HG03159 (cell line): ENCODE measurements around the gene ANLN.
"Not testable (repeated sequence)": the region's sequence is repeated elsewhere in the genome, so short reads cannot be mapped to it uniquely, and the experiment has no call there.

Source experiments
- ATAC-seq: cut with Tn5 transposase; IDR thresholded peaks from one replicate; pipeline ENCODE4 v1.9.1; 2021; ENCODE audit warnings: mild to moderate bottlenecking, moderate library complexity; ENCODE audit not compliant: unreplicated experiment

ANLN gene

DNA sequence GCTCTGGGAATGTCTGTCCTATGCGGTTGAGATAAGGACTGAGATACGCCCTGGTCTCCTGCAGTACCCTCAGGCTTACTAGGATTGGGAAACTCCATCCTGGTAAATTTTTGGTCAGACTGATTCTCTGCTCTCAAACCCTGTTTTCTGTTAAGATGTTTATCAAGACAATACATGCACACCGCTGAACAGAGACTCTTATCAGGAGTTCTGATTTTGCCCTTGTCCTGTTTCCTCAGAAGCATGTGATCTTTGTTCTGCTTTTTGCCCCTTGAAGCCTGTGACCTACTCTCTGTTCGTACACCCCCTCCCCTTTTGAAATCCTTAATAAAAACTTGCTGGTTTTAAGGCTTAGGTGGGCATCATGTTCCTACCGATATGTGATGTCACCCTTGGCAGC is 76.3 kb downstream of the ANLN start:
- not testable (repeated sequence) for ATAC-seq

DNA sequence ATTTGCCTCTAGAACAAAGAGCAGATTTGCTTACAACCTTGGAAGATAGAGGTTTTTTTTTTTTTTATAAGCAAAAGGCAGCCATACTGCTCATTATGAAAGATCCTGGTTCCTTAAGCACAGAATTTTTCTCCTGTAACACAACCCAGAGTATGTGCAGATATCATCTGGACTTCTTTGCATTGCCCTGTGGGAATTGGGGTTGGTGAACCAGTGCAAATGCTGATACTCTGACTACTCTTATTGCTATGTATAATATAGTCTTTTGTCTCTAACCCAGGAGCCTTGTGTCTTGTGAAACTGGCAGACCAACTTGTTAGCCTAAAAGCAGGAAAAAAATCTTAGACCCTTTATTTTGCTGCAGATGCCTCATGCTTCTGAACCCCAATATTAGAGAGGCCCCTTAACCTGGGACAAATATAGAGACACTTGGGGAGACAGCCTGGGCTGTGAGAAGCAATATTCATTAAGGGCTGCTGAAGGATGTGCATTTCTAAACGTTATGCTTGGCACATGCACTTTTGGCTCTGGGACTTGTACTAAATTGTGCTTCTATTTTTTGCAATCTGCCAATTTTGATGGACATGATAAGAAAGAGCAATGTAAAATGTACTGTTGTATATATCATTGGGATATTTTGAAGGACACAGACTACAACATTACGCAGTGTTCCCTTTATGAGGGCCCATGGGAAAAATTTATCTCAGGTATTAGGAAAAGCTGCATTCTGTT is 78.9 kb downstream of the ANLN start:
- no peak for ATAC-seq

DNA sequence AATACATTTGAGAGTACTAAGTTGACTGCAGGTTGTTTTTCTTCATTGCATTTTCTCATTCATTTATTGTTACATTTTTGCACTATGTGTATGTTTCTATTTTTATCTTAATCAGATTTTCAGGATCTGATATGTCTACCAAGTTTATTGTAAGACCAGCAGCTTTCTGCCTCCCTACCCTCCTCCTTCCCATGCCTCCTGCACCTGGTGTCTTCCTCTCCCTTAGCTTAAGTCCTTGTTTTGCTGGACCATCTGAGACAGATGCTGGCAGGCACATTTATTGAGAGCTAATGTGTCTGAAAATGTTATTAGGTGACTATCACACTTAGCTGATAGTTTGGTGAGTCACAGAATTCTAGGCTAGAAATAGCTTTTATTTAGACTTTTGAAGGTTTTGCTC is 79.6 kb downstream of the ANLN start:
- ATAC-seq: no peak

DNA sequence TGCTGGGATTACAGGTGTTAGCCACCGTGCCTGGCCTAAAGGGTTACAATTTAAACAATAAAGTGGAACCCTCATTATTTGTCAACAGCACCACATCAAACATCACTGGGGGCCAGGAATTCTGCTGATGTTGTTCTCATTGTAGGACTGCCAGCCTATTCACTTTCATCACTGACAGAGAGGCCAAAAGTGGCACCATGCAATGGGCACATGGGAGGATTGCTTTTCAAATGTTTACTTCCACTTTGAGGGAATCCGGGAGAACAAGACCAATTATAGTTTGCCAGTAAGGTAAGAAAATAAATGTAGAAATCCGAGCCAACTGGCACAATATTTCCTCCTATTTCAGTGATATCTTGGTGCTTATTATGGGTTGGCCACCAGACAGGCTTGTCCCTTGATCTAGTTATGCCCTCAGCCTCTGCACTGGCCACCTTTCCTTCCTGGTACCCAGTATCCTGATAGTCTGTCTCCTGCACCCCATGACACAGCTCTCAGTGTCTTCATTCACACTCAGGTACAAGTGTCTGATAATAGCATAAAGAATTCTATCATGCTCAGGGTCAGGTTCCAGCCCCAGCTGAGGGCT is 82.6 kb downstream of the ANLN start:
- no peak for ATAC-seq

DNA sequence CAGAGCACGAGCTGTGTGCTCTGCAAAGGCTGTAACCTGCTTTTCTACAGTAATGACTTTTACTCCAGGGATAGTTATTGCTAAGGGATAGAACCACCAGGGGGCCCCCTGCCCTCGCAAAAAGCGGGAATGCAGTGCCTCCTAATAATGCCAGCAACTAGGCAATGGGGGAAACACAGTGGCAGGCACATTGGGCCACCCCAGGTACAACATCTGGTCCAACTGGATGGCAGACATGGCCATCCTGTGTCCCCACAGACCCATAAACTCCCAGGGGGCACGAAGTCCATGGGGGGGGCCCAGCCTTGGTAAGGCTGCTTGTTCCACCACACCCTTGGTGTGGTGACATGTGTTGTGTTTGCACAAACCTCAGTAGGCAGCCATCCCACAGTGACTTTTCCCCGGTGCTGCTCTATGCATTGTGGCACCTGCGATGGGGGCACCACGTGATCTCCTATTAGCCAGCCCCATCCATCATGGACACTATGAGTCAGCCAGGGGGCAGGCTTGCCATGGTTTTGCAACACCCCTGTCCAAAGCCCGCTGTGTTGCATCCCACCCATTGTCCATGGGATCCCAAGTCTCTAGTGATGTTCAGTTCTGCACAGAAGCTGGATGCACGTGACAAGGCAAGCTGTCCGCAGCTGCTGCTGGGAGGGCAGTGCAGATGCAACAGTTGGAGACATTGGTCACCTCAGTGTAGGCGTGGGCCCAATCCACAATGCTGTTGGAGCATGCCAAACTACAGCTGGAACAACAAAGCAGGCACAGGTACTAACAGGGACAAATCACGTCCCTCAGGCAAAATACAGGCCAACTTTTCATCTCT is 84.0 kb downstream of the ANLN start:
- no peak for ATAC-seq

DNA sequence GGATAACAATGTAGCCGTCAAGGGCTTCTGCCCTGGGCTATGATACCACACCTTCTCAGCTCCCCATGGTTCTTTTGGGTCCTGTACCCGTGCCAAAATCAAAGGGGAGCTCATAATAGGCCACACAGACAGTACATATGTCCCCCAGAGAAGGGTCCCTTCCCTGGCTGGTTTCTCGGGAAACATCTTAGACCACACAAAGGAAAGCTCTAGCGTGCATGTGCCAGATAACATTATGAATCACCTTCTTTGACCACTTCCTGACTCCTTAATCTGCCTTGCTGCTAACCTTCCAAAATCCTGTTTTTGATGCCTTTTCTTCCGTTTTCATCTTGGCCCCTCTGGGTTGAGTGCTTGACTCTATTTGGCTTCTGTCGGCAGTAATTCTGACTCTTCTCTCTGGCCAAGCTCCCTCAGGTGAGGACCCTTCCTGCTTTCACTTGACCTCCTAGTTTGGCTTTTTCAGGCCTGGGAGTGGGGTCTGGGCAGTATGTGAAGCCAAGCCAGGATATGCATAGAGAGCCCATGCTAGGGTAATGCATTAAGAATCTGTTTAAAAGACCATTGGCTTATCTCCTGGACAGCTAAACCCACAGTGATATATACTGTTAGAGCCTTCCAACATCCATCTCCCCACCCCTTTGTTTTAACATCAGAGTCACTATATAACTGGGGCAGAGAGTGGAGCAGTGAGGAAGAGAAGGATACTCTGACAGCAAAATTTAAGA is 84.8 kb downstream of the ANLN start:
- ATAC-seq: no peak

DNA sequence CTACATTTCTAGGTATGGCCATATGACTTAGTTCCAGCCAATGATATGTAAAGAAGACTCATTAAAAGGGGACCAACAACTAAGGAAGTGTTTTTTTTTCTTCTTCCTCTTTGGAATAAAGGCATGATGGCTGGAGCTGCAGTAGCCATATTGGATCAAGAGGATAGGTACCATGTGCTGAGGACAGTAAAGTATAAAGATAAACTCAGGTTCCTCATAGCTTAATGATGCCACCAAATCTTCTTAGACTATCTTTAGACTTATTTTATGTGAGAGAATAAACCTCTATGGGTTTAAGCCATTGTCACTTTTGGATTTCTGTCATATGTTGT is 85.3 kb downstream of the ANLN start:
- no peak for ATAC-seq

DNA sequence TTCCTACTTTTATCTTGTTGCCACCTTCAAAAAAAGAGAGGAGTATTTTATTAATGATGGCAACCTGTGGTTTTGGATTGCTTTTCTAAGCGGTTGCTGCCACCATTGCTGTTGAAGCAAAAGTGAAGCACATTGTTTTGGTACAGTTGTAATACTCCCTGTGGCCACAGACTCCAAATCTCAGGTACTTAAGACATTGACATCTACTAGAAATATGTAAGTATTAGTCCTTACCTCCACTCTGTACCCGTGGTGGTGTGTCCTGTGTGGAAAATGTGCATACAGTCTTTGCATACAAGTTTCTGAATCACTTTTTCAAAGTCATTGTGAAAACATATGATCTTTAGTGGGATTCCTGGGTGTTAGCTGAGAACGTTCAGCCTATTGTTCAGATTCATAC is 85.7 kb downstream of the ANLN start:
- no peak for ATAC-seq

DNA sequence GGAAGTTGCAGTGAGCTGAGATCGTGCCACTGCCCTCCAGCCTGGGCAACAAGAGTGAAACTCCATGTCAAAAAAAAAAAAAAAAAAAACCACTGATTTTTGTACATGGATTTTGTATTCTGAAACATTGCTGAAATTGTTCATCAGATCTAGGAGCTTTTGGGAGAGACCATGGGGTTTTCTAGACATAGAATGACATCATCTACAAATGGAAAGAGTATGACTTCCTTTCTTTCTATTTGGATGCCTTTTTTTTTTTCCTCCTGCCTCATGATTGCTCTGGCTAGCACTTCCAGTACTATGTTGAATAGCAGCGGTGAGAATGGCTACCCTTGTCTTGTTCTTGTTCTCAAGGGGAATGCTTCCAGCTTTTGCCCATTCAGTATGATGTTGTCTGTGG is 89.1 kb downstream of the ANLN start:
- ATAC-seq: no peak

DNA sequence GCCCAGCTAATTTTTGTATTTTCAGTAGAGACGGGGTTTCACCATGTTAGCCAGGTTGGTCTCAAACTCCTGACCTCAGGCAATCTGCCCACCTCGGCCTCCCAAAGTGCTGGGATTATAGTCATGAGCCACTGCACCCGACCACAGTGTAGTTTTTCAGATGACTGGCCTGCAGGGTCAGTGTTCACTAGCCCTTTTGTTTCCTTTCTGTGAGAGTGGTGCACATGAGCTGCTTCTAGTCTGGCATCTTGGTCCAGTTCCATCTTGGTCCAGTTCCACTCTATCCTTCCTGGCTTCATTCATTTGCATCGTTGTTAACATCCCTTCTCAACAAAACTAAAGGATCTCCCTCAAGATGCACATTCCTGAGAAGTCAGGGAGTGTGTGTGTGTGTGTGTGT is 94.2 kb downstream of the ANLN start:
- ATAC-seq: not testable (repeated sequence)

DNA sequence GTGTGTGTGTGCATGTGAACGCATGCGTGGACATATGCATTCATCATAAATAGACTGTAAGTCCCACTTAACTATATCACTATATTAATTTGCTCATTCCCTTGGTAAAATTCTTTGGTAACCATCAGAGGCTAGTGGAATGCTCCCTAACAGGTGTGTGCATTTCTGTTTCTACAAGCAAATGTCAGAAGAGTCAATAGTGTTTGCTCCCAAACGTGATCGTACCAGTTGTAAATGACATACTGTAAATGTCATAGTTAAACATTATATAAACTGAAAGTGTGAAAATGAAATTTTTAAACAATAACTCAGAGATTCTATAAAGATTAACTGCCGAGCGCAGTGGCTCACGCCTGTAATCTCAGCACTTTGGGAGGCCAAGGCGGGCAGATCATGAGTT is 94.6 kb downstream of the ANLN start:
- no peak for ATAC-seq

DNA sequence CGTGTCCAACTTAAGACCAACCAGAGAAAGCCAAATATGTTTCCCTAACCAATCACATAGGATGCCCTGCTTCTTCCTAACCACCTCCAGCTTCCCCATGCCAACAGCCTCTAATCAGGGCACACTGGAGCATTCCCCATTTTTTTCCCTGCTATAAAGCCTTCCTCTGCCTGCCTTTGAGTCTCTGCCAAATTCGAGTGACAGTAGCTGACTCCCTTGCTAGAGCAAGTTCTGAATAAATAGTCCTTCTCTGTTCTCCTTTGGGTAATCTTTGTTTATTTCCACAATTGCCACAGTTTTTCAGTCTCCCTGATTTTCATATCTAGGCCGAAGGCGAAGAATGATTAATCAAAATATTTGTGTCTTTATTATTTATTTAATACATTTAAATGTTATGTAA is 96.7 kb downstream of the ANLN start:
- no peak for ATAC-seq

DNA sequence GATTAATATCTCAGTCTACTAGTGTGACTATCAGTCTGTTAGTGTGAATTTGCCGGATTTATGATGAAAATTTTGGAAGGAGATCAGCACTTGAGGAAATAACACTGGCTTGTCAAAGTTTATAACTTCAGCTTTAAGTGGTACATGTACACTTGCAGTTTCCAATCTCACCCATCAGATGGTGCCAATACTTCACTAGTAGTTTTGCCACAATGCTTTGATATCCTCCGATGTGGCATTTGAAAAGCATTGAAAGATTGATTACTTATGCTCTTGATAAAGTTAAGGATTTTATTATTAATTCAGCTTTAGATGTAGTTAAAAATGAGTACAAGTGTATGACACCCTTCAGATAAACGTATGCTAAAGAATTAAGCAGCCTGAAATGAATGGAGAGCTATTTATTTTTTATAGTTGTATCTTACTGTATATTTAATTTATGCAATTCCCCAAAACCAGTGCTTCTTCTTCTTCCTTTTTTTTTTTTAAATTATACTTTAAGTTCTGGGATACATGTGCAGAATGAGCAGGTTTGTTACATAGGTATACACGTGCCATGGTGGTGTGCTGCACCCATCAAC is 98.2 kb downstream of the ANLN start:
- no peak for ATAC-seq

DNA sequence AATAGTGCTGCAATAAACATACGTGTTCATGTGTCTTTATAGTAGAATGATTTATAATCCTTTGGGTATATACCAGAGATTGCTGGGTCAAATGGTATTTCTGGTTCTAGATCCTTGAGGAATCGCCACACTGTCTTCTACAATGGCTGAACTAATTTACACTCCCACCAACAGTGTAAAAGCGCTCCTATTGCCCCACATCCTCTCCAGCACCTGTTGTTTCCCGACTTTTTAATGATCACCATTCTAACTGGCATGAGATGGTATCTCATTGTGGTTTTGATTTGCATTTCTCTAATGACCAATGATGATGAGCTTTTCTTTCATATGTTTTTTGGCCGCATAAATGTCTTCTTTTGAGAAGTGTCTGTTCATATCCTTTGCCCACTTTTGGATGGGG is 99.0 kb downstream of the ANLN start:
- ATAC-seq: not testable (repeated sequence)

DNA sequence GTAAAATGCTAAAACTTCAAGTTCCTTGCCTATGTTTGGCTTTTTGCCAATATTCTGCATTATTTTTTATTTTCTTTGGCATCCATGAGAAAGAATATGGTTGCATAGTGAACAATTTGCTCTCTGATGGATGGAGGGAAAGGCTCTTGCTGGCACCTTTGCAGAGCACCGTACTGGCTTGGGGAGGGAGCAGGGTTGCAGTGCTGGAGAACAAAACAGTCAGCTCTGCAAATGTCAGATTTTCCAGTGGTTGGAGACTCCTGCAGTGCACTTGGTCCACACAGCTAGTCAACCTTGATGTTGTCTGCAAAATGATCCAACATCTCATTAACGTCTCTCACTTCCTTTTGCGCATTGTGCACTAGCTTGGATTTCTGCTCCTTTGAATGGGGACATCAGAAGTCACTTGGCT is 100.8 kb downstream of the ANLN start:
- no peak for ATAC-seq

DNA sequence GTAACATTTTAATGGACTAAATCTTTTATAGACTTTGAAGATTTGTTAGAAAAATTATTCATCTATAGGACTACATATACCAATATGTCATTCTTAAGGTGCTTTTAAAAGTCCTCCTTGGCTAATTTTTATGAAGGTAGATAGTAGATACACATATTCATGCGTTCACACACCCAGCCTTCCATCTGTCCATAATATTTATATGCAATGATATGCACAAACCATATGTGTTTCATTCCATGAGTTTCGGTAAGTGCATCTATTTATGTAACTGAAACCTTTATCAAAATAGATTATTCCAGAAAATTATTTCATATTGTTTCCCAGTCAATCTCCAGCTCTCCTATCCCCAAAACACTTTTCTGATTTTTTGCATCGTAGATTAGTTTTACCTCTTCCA is 101.7 kb downstream of the ANLN start:
- ATAC-seq: no peak

DNA sequence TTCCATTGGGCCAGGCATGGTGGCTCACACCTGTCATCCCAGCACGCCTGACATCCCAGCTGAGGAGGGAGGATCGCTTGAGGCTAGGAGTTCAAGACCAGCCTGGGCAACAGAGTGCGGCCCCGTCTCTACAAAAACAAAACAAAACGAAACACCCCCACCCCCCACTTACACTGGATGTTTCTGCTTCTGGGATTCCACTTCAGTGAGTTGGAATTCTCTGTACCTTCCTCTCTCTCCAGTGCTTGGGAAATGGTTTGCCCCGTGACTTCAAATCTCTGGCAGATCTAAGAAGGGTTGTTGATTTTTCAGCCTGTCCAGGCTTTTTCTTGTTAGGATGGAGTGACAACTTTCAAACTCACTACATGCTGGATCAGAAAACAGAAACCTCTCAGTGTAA is 106.9 kb downstream of the ANLN start:
- ATAC-seq: no peak

DNA sequence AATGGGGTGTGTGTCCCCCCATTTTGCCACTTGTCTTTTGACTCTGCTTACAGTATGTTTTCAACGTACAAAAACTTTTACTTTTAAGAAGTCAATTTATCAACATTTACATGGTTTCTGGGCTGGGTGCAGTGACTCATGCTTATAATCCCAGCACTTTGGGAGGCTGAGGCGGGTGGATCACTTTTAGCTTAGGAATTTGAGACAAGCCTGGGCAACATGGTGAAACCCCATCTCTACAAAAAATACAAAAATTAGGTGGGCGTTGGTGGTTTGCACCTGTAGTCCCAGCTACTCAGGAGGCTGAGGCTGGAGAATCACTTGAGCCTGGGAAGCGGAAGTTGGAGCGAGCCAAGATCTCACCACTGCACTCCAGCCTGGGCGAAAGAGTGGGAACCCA is 107.5 kb downstream of the ANLN start:
- ATAC-seq: not testable (repeated sequence)

DNA sequence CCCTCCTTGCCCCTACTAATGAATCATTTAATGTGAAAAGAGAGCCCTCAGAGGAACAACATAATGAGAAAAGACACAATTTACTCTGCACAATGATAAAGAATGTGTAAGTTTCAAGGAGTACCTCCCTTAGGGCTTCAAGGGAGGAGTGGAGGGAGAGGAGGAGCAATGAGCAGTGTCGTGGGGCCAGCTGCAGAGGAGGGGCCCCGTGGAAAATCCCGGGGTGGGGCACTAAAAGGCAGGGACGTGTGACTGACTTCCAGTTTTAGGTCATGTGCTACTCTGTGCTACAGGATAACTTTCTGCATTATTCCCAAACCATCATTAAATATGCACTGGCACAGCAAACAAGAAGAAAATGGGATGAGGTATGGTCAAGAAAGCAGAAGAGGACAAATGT is 108.1 kb downstream of the ANLN start:
- no peak for ATAC-seq
